HCEC 1CT (cell line): ENCODE measurements around the gene COL25A1.
"Not testable (repeated sequence)": the region's sequence is repeated elsewhere in the genome, so short reads cannot be mapped to it uniquely, and the experiment has no call there.

Source experiments
- DNase-seq: peaks from one replicate; pipeline ENCODE4 v3.0.0-alpha.2; 2017

Gene COL25A1

GRCh38 chr4:109046471-109047201 lies 255.8 kb downstream of the COL25A1 start:
- peak; percentile 57 for DNase-seq

DNA sequence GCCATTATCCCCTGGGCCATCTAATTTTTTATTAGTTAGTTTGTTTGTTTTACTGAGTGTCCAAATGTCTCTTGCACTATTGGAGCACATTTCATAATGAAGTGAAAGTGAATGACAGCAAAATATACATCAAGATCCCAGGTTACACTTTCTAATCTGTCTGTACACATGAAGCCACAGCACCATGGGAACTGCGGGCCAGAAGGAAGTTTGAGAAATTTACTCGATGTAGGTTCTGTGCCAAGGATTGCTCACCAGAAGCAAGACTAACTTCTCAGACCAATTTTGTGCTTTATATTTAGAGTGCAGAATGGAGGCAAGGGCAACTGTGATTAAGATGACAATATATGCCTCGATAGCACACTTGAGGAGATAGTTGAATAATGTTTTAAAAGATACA lies 258.0 kb downstream of the COL25A1 start:
- no peak for DNase-seq

GRCh38 chr4:109043286-109043685 lies 259.2 kb downstream of the COL25A1 start:
- no peak for DNase-seq

GRCh38 chr4:109041463-109042360 lies 260.7 kb downstream of the COL25A1 start:
- peak; percentile 35 for DNase-seq

GRCh38 chr4:109040441-109040840 lies 262.0 kb downstream of the COL25A1 start:
- peak; percentile 20 for DNase-seq

GRCh38 chr4:109037026-109037425 lies 265.4 kb downstream of the COL25A1 start:
- no peak for DNase-seq

- no peak for DNase-seq
Measured at GRCh38 chr4:109033993-109034392, 268.5 kb downstream of the COL25A1 start.

DNA sequence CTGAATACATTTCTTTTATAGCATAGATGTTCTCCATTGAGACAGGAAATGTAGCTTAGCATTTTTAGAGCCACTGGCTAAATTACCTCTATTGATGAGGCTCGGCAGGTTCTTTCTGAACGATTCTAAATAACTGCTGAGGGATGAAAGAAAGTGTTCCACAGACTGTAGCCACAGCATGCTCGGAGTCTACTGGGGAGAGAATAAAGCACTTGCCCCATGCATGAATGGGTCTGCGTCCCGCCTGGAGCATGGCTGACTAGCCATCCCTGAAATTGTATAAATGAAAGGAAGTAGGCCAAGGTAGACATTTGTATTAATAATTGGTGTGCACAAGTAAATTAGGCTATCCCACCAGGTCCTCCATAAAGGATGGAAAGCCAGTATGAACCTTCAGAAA lies 269.8 kb downstream of the COL25A1 start:
- no peak for DNase-seq

DNA sequence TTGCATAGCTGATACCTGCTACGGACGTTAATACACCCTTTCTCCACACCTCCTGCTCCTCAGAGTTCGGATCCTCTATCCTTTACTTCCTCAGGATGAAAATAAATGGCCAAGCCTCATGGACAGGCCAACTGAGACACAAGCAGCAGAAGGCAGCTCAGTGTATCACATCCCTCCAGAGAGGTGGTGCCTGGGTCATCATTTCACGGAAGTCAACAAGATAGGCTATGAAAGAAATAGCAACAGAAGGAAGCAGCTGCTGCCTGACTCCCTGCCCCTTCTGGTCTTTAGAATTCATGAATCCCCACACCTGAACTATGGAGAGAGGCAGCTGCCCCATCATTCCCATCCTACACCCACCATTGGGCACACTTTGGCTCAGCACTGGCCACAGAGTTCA lies 272.5 kb downstream of the COL25A1 start:
- DNase-seq = no peak

DNA sequence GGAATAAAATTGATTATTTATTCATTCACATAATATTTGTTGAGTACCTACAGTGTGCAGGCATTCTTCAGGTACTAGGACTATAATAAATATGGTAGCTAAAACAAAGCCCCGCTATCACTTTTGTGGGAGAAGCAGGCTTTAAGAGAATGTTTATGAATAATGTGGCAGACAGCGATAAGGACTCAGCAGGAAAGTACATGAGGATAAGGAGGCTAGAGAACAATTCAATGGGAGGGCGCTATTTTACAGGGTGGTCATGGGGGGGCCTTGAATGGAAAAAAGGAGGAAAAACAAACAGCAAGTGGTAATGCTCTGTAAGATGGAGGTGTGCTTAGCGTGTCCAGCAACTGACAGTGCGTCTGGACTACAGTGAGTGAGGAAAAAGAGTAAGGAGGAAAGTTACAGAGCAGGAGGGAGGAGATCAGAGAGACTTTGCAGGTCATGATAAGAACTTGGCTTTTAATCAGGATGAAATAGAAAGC lies 275.4 kb downstream of the COL25A1 start:
- DNase-seq = no peak

DNA sequence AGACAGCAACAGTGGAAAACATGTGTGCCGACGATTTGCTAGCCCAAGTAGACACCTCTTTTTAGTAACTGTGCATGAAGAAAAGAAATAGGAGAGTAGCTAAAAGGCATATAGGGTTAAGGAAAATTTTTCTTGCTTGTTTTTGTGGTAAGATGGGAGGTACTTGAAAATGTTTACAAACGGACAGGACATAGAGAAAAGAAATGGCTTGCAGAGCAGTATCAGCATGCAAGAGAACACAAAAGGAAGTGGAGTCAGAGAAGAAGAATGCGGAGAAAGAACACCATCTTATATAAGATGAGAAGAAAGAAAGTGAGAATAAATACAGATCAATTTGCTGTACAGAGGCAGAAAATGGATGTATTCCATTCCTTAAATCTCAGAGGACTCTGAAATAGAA lies 275.9 kb downstream of the COL25A1 start:
- DNase-seq = no peak

GRCh38 chr4:109025471-109026076 lies 276.9 kb downstream of the COL25A1 start:
- no peak for DNase-seq

GRCh38 chr4:109022961-109023360 lies 279.5 kb downstream of the COL25A1 start:
- no peak for DNase-seq

DNA sequence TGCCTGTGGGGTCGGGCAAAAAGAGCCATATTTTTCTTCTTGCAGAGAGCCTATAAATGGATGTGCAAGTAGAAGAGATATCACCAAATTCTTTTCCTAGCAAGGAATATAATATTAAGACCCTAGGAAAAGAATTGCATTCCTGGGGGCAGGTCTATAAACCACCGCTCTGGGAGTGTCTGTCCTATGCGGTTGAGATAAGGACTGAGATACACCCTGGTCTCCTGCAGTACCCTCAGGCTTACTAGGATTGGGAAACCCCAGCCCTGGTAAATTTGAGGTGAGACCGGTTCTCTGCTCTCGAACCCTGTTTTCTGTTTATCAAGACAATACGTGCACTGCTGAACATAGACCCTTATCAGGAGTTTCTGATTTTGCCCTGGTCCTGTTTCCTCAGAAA lies 280.8 kb downstream of the COL25A1 start:
- not testable (repeated sequence) for DNase-seq

GRCh38 chr4:109020861-109021260 lies 281.6 kb downstream of the COL25A1 start:
- DNase-seq = no peak

- no peak for DNase-seq
Measured at GRCh38 chr4:109016200-109016599, 286.3 kb downstream of the COL25A1 start.

- DNase-seq = no peak
Measured at GRCh38 chr4:109015413-109015810, 287.0 kb downstream of the COL25A1 start.

GRCh38 chr4:109014593-109015412 lies 287.7 kb downstream of the COL25A1 start:
- no peak for DNase-seq

- DNase-seq = no peak
Measured at GRCh38 chr4:109012286-109012880, 290.1 kb downstream of the COL25A1 start.

- DNase-seq = no peak
Measured at GRCh38 chr4:109011241-109012026, 291.0 kb downstream of the COL25A1 start.

DNA sequence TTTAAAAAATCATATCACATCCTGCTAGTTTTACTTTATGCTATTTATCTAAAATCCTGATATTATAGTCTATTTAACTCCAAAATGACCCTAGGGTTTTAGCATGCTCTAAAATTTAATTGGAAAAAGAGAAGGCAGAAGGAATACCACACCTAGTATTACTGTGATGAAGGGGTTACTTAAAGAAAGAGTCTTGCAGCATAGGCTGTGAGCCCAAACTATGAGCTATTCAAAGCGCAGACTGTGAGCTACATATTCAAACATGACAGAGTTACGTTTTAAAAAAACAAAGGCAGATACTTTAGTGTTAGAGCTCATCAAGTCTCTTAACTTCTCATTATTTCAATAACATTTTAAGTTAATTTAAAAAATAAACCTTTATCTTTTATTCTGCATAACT lies 291.9 kb downstream of the COL25A1 start:
- no peak for DNase-seq
